C4-2B (cell line): Measurements from ENCODE around the gene OSBPL10.

Source experiments
- H3K27ac ChIP-seq: fragments of 450-650 bp; 2 replicates; pipeline ENCODE4 v1.5.1; 2017
- CTCF ChIP-seq: fragments of 450-650 bp; conservative IDR thresholded peaks from 2 replicates; pipeline ENCODE4 v1.5.1; 2017; ENCODE audit warnings: mild to moderate bottlenecking
- ZFX ChIP-seq: fragments of 450-650 bp; IDR thresholded peaks from 2 replicates; pipeline ENCODE4 v1.6.1; 2017

The OSBPL10 gene

DNA sequence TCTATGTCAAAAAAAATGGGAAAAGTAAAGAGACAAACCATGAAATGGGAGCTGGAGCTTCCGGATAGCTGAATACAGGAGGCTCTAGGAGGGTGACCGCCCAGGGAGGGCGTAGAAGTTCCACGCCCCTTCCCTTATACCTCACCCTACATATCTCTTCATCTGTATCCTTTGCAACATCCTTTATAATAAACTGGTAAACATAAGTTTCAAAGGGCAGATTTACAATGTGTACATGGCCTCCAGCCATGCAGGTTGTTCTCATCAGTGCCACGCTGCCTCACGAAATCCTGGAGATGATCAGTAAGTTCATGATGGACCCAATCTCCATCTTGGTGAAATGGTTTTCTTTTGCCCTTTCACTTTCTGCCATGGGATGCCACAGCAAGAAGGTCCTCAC is 121.8 kb downstream of the OSBPL10 start:
- H3K27ac ChIP-seq, result no peak overlapping the region

DNA sequence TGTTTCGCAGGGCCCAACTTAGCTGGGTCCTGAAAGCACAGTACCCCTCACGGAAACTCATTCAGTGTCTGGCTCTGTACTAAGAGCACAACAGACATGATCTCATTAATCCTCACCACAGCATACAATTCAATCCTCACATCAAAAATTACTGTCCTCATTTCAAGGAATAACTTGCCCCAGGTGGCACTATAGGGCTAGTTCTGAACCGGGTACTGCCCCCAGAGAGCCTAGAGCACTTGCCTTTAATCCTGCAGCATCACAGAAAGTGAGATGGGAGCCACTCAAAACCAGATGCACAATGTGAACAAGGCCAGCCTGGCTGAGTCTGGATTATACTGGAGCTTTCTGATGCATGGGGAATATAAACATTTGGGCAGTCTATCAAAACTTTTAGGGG is 122.6 kb downstream of the OSBPL10 start:
- TF ChIP-seq CTCF (peak; percentile 12), ZFX (no peak)
- no peak overlapping the region for H3K27ac ChIP-seq

More for the DNA sequence above, 121.8 kb downstream of the OSBPL10 start:
- TF ChIP-seq CTCF, result no peak
- no peak for TF ChIP-seq ZFX

GRCh38 chr3:31853580-31853979 is 127.5 kb downstream of the OSBPL10 start:
- TF ChIP-seq ZFX (no peak), CTCF (no peak)
- H3K27ac ChIP-seq, result no peak overlapping the region

- H3K27ac ChIP-seq, result no peak overlapping the region
- no peak for TF ChIP-seq CTCF
Measured at GRCh38 chr3:31851278-31851677, 129.8 kb downstream of the OSBPL10 start.

DNA sequence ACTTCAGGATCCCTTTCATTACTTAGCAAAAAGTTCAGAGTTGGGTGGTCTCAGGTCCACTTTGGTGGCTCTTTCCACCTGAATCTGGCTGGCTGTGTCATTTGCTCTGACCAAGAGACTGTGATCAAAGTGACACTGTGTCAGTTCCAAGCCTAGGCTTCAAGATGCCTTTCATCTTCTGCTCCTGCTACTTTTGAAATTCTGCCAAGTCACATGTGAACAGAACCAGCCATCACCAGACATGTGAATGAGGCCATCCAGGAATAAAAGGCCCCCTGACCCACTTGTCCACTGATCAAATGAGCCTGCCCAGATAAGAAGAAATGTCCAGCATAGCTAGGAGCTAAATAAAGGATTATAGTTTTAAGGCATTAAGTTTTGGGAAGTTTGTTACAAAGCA is 132.2 kb downstream of the OSBPL10 start:
- TF ChIP-seq ZFX (no peak), CTCF (no peak)
- no peak overlapping the region for H3K27ac ChIP-seq

DNA sequence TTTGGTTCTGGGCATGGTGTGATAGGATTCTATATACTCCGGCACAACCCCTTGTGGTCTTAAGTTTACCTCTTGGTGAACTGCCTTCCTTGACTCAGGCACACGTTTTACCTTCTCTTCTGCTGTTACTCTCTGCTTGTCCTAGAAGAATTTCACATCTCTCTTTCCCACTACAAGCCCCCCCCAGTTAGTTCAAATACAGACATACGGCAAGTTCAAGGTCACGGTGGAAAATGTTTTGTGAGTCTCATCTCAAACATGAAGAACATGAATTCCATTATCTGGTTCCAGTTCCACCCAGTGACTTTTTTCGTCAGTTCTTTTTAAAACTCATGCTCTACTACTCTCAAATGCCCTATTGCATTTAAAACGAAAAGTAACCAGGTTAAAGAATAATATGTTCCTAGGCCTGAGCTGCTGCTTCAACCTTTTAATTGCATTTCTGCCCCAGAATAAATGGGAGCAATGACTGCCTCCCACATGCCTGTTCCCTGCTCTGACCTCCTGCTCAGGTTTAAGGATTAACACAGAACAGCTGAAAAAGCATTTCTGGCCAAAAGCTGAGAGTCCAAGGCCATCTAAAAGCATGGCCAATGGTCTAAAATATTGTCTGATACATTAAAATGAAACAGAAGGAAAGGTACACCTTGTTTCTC is 132.8 kb downstream of the OSBPL10 start:
- no peak overlapping the region for H3K27ac ChIP-seq
- TF ChIP-seq CTCF (no peak), ZFX (no peak)

- H3K27ac ChIP-seq, result no peak overlapping the region
- TF ChIP-seq ZFX (no peak), CTCF (no peak)
Measured at GRCh38 chr3:31847760-31848159, 133.3 kb downstream of the OSBPL10 start.
